BE2C (cell line): ENCODE data around the gene HTR2B.

Experiments used
- DNase-seq: peaks from one replicate; pipeline ENCODE4 v3.0.0-alpha.2; 2020
- H3K27me3 ChIP-seq: fragments of 250-450 bp; sonication (Bioruptor Pico); 2 replicates; pipeline ENCODE4 v1.5.1; 2020; ENCODE audit warnings: mild to moderate bottlenecking
- H3K36me3 ChIP-seq: fragments of 250-450 bp; sonication (Bioruptor Pico); 2 replicates; pipeline ENCODE4 v1.5.1; 2020; ENCODE audit warnings: mild to moderate bottlenecking
- H3K4me1 ChIP-seq: fragments of 250-450 bp; sonication (Bioruptor Pico); 2 replicates; pipeline ENCODE4 v1.5.1; 2020
- H3K4me3 ChIP-seq: 2 replicates; pipeline ENCODE4 v1.5.1; 2011; ENCODE audit warnings: low read depth, low read length
- H3K9me3 ChIP-seq: fragments of 250-450 bp; sonication (Bioruptor Pico); 2 replicates; pipeline ENCODE4 v1.5.1; 2020
- TF ChIP-seq, protein P1 (sequence below): IDR thresholded peaks from 2 replicates; pipeline ENCODE4 v1.5.1; 2012; ENCODE audit warnings: mild to moderate bottlenecking, low read depth, low read length

Gene HTR2B

DNA sequence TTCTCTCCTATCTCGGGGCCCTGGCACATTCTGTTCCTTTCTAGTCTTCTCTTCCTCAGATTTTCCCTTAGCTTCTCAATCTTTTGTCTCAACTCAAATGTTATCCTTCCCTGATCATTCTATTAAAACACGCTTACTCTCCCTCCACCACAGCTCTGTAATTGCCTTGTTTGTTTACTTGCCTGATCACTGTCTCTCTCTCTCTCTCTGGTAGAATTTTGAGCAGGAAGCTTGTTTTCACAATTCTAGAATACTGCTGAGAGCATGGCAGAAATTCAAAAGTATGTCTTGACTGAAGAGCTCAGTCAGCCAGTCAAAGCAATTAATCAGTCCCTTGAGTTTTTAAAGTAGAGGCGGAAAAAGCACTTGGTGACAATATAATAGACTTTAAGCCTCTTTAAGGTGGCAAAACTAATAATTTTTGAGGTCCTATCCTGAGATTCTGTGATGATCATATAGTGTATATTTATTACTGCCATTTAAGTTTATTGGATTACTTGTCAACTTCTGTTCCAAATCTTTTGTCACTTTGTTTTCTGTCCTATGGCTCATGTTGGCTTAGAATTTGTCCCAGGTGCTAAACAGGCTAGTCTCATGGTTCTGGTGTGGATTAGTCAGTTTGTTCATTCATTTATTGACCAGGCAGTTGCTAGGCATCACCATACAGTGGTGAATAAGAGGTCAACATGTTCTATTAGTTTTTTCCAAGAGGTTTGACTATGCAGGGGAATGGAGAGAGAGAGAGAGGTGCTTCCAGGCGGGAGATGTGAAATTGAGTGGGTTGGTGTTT, 65.9 kb downstream of the HTR2B start:
- Histone ChIP-seq H3K9me3 (no peaks in the 10 kb centered on the region), H3K4me3 (peak overlapping the region; percentile 99; the same call in 1 of the 2 replicates), H3K27me3 (no peaks in the 10 kb centered on the region), H3K4me1 (peaks cover 4% of the 10 kb centered on the region), H3K36me3 (peaks cover 32% of the 10 kb centered on the region)
- DNase-seq: no peak
- TF ChIP-seq, protein P1, sequence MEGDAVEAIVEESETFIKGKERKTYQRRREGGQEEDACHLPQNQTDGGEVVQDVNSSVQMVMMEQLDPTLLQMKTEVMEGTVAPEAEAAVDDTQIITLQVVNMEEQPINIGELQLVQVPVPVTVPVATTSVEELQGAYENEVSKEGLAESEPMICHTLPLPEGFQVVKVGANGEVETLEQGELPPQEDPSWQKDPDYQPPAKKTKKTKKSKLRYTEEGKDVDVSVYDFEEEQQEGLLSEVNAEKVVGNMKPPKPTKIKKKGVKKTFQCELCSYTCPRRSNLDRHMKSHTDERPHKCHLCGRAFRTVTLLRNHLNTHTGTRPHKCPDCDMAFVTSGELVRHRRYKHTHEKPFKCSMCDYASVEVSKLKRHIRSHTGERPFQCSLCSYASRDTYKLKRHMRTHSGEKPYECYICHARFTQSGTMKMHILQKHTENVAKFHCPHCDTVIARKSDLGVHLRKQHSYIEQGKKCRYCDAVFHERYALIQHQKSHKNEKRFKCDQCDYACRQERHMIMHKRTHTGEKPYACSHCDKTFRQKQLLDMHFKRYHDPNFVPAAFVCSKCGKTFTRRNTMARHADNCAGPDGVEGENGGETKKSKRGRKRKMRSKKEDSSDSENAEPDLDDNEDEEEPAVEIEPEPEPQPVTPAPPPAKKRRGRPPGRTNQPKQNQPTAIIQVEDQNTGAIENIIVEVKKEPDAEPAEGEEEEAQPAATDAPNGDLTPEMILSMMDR: no peak
